ENCODE data around the gene TRIO. TPM values are rescaled to one million over a fixed set of nuclear protein-coding genes. Genes with fewer than 3 reads are reported as not detected.

Gene TRIO
- total RNA-seq, 1 experiment from 2014 or later, result 88.8 TPM

- POLR2A ChIA-PET, result no interaction called here
- CTCF ChIA-PET, result no interaction called here
- peak overlapping the region; percentile 33; the same call in 1 of the 2 replicates for H3K27ac Mint-ChIP-seq
- ATAC-seq (no peak), DNase-seq (ENCODE audit: low spot score) (no peak)
- H3K36me3 Mint-ChIP-seq, result no peaks in the 10 kb centered on the region
- no peaks in the 10 kb centered on the region for H3K9me3 Mint-ChIP-seq
- TF ChIP-seq AR (CRISPR knock-in tag; IDR thresholded peaks at IDR 0.05), result no peak
- TF ChIP-seq FOXP4 (CRISPR knock-in tag; IDR thresholded peaks at IDR 0.05), result no peak
- TF ChIP-seq ETV6 (CRISPR knock-in tag; IDR thresholded peaks at IDR 0.05), result no peak
- no peak for TF ChIP-seq ZMAT4 (CRISPR knock-in tag; IDR thresholded peaks at IDR 0.05)
- TF ChIP-seq NR1H2 (CRISPR knock-in tag; IDR thresholded peaks at IDR 0.05), result no peak
- H3K4me3 Mint-ChIP-seq, result no peak overlapping the region
- no peaks in the 10 kb centered on the region for H3K27me3 Mint-ChIP-seq (ENCODE audit: low read depth)
- H3K4me1 Mint-ChIP-seq, result peaks cover 70% of the 10 kb centered on the region
Measured at GRCh38 chr5:14187157-14187556, 44.0 kb downstream of the TRIO start.

- DNase-seq (ENCODE audit: low spot score) (no peak), ATAC-seq (no peak)
- ChIA-PET CTCF (no interaction called here), POLR2A (no interaction called here)
- peaks cover 65% of the 10 kb centered on the region for H3K4me1 Mint-ChIP-seq
- no peaks in the 10 kb centered on the region for H3K9me3 Mint-ChIP-seq
- H3K27me3 Mint-ChIP-seq (ENCODE audit: low read depth), result no peaks in the 10 kb centered on the region
- H3K36me3 Mint-ChIP-seq, result no peaks in the 10 kb centered on the region
- no peak overlapping the region for H3K4me3 Mint-ChIP-seq
- no peak for TF ChIP-seq ELF4 (CRISPR knock-in tag; IDR thresholded peaks at IDR 0.05; ENCODE audit: low read depth)
- no peak for TF ChIP-seq ATF1 (CRISPR knock-in tag; IDR thresholded peaks at IDR 0.05)
- TF ChIP-seq ZNF263 (CRISPR knock-in tag; IDR thresholded peaks at IDR 0.05; ENCODE audit: low read depth), result no peak
- TF ChIP-seq JUN (CRISPR knock-in tag; IDR thresholded peaks at IDR 0.05), result no peak
- no peak for TF ChIP-seq ZNF281 (CRISPR knock-in tag; IDR thresholded peaks at IDR 0.05)
- TF ChIP-seq ZMAT4 (CRISPR knock-in tag; IDR thresholded peaks at IDR 0.05), result no peak
- TF ChIP-seq IRF2 (CRISPR knock-in tag; IDR thresholded peaks at IDR 0.05; ENCODE audit: borderline replicate concordance, low read depth), result no peak
- no peak for TF ChIP-seq CDX4 (CRISPR knock-in tag; IDR thresholded peaks at IDR 0.05; ENCODE audit: borderline replicate concordance)
- H3K27ac Mint-ChIP-seq, result peak overlapping the region; percentile 3; the same call in 1 of the 2 replicates
Measured at GRCh38 chr5:14187660-14188059, 44.5 kb downstream of the TRIO start.

- Mint-ChIP-seq H3K27me3 (ENCODE audit: low read depth) (no peaks in the 10 kb centered on the region), H3K36me3 (no peaks in the 10 kb centered on the region), H3K4me1 (peaks cover 54% of the 10 kb centered on the region), H3K4me3 (no peak overlapping the region), H3K9me3 (no peaks in the 10 kb centered on the region), H3K27ac (0 out of 2 replicates have a peak overlapping the region, but pooled peaks have one; percentile 17)
- POLR2A ChIA-PET, result no interaction called here
- DNase-seq (ENCODE audit: low spot score) (no peak), ATAC-seq (no peak)
- CTCF ChIA-PET, result no interaction called here
- TF ChIP-seq SOX15 (CRISPR knock-in tag; IDR thresholded peaks at IDR 0.05) (no peak), ELF4 (CRISPR knock-in tag; IDR thresholded peaks at IDR 0.05; ENCODE audit: low read depth) (no peak), ZNF232 (CRISPR knock-in tag; IDR thresholded peaks at IDR 0.05) (no peak), ZNF512 (CRISPR knock-in tag; IDR thresholded peaks at IDR 0.05; ENCODE audit: borderline replicate concordance) (no peak), CREM (CRISPR knock-in tag; IDR thresholded peaks at IDR 0.05) (no peak), FOXP1 (CRISPR knock-in tag; IDR thresholded peaks at IDR 0.05; ENCODE audit: borderline replicate concordance) (no peak), ZNF423 (CRISPR knock-in tag; IDR thresholded peaks at IDR 0.05) (no peak), ZNF138 (CRISPR knock-in tag; conservative IDR thresholded peaks at IDR 0.05) (no peak)
Measured at GRCh38 chr5:14188778-14189177, 45.6 kb downstream of the TRIO start.
